ENCODE data around the gene ZFYVE28. TPM values are rescaled to one million over a fixed set of nuclear protein-coding genes. Genes with fewer than 3 reads are reported as not detected.
"Not testable (repeated sequence)": the region's sequence is repeated elsewhere in the genome, so short reads cannot be mapped to it uniquely, and the experiment has no call there.

ZFYVE28 gene
- total RNA-seq: 100 to 1,000 TPM in 2 of 3 donors, 10 to 100 TPM in 1; 85.4 to 107 (median 104) TPM
- total RNA-seq (2013): 23.7 TPM

DNA sequence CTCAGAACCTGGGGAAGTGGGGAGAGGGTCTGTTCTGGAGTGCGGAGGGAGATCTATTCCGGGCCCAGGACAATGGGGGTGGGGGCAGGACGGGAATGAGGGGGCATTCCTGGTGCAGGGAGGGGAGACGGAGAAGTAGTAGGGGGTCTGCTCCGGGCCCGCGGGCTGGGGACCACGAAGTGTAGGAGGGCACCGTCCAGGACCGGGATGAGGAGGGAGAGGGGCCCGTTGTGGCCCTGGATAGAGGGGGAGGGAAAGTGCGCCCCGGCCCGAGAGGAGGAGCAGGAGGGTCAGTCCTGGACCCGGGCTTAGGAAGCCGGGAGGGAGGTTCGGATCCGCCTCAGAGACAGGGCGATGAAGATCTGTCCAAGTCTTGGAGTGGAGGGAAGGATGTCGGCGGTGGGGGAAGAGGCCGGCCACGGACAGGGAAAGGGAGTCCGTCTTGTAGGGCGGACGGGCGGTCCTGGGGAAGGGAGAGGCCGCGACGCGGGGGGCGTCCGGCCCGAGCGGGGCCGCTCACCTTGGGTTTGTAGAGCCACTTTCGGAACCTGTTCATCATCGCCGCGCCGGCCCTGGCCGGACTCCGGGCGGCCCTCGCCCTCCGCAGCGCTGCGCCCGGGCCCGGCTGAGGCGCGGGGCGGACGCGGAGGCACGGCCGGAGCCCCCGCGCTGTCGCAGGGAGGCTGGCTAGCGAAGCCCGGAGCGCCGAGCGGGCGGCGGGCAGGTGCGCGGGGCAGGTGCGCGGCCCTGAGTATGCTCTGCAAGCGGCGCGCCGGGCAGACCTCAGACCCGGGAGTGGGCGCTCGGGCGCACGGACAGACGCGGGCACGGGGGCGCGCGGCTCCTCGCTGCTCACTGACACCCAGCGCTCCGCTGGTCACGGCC lies at the start of gene ZFYVE28:
TSS of gene ZFYVE28 (minus strand) at position 881 of the 885 bp plus-strand sequence. CDS start at position 559, 322 bp downstream.
- H3K4me1 Mint-ChIP-seq: peaks cover 50 to 58% of the 10 kb centered on the region in 2 donors
- Histone ChIP-seq H3K4me1 (ENCODE audit: control insufficient read depth, insufficient read depth, low read length) (peaks cover 50% of the 10 kb centered on the region), H3K4me3 (ENCODE audit: low read length) (peak within 1 kb of the TSS; percentile 36), H3K27me3 (ENCODE audit: control insufficient read depth, insufficient read depth, low read length) (peaks cover 25% of the 10 kb centered on the region), H3K36me3 (ENCODE audit: control insufficient read depth, insufficient read depth, low read length) (no peaks in the 10 kb centered on the region), H3K27ac (ENCODE audit: low read length) (peak within 1 kb of the TSS; percentile 78), H3K9me3 (ENCODE audit: control insufficient read depth, insufficient read depth, low read length) (no peaks in the 10 kb centered on the region)
- intact Hi-C loops (cut with micrococcal nuclease): loop anchor here (1.0 to 2.0 kb wide), 2 partner anchors 176 to 545 kb away; partner anchors contain the start of genes GRK4, HAUS3, NOP14 and POLN
- WGBS (ENCODE audit: insufficient coverage): under 1% methylated on average over 90 of the region's 90 CpGs
- ATAC-seq (no peak), DNase-seq (peak in 1 of 2 donors; percentile 39)
- H3K27me3 Mint-ChIP-seq (ENCODE audit: low read depth in 2 of 2): peaks cover 16 to 20% of the 10 kb centered on the region in 2 donors
- H3K4me3 Mint-ChIP-seq: peak within 1 kb of the TSS; percentile 92
- H3K27ac Mint-ChIP-seq: peak within 1 kb of the TSS; percentile 87 to 88
- H3K9me3 Mint-ChIP-seq: no peaks in the 10 kb centered on the region
- TF ChIP-seq, protein P1, sequence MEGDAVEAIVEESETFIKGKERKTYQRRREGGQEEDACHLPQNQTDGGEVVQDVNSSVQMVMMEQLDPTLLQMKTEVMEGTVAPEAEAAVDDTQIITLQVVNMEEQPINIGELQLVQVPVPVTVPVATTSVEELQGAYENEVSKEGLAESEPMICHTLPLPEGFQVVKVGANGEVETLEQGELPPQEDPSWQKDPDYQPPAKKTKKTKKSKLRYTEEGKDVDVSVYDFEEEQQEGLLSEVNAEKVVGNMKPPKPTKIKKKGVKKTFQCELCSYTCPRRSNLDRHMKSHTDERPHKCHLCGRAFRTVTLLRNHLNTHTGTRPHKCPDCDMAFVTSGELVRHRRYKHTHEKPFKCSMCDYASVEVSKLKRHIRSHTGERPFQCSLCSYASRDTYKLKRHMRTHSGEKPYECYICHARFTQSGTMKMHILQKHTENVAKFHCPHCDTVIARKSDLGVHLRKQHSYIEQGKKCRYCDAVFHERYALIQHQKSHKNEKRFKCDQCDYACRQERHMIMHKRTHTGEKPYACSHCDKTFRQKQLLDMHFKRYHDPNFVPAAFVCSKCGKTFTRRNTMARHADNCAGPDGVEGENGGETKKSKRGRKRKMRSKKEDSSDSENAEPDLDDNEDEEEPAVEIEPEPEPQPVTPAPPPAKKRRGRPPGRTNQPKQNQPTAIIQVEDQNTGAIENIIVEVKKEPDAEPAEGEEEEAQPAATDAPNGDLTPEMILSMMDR (IDR thresholded peaks at IDR 0.05): no peak
- no peaks in the 10 kb centered on the region for H3K36me3 Mint-ChIP-seq

GRCh38 chr4:2465544-2465943 lies 47.1 kb upstream of the ZFYVE28 start:
- H3K4me1 Mint-ChIP-seq: peaks cover 30 to 44% of the 10 kb centered on the region in 2 donors
- not testable (repeated sequence) for H3K36me3 Mint-ChIP-seq; H3K27me3 Mint-ChIP-seq (ENCODE audit: low read depth in 2 of 2); H3K9me3 ChIP-seq (ENCODE audit: control insufficient read depth, insufficient read depth, low read length); ATAC-seq; H3K27ac ChIP-seq (ENCODE audit: low read length); H3K9me3 Mint-ChIP-seq; H3K36me3 ChIP-seq (ENCODE audit: control insufficient read depth, insufficient read depth, low read length); H3K4me3 Mint-ChIP-seq; H3K4me3 ChIP-seq (ENCODE audit: low read length); H3K27me3 ChIP-seq (ENCODE audit: control insufficient read depth, insufficient read depth, low read length); H3K27ac Mint-ChIP-seq; DNase-seq
- H3K4me1 ChIP-seq (ENCODE audit: control insufficient read depth, insufficient read depth, low read length): peaks cover 29% of the 10 kb centered on the region
- intact Hi-C loops (cut with micrococcal nuclease): loop anchor here (5.0 kb wide), 1 partner anchor 183 kb away; no protein-coding TSS in a partner anchor

- Histone ChIP-seq H3K4me1 (ENCODE audit: control insufficient read depth, insufficient read depth, low read length) (peaks cover 25% of the 10 kb centered on the region), H3K36me3 (ENCODE audit: control insufficient read depth, insufficient read depth, low read length) (no peaks in the 10 kb centered on the region), H3K9me3 (ENCODE audit: control insufficient read depth, insufficient read depth, low read length) (no peaks in the 10 kb centered on the region), H3K4me3 (ENCODE audit: low read length) (no peak overlapping the region), H3K27ac (ENCODE audit: low read length) (no peak overlapping the region), H3K27me3 (ENCODE audit: control insufficient read depth, insufficient read depth, low read length) (no peaks in the 10 kb centered on the region)
- Mint-ChIP-seq H3K27ac (no peak overlapping the region), H3K4me1 (peaks cover 25 to 38% of the 10 kb centered on the region in 2 donors), H3K27me3 (ENCODE audit: low read depth in 2 of 2) (no peaks in the 10 kb centered on the region), H3K4me3 (no peak overlapping the region), H3K36me3 (no peaks in the 10 kb centered on the region), H3K9me3 (no peaks in the 10 kb centered on the region)
- no peak for DNase-seq
- TF ChIP-seq, protein P1 (IDR thresholded peaks at IDR 0.05): no peak
- 98% methylated on average over 5 of the region's 6 CpGs for WGBS (ENCODE audit: insufficient coverage)
- no peak for ATAC-seq
- intact Hi-C loops (cut with micrococcal nuclease): loop anchor here (5.0 kb wide), 1 partner anchor 183 kb away; no protein-coding TSS in a partner anchor
These were observed 46.6 kb upstream of the ZFYVE28 start for GRCh38 chr4:2465032-2465431.

All from natural killer cell (primary cell).